SK-N-SH (cell line): ENCODE results near the gene MAPKAP1. TPM values are rescaled to one million over a fixed set of nuclear protein-coding genes. Genes with fewer than 3 reads are reported as not detected.

Experiments
- CTCF ChIA-PET: fragments of 300-600, 350-600 bp; formaldehyde crosslinking; extraction: SDS; loops from one replicate; lab custom pipeline; 2021; lab: Yijun Ruan, JAX
- POLR2A ChIA-PET: fragments of 350-600 bp; sonication (Branson Sonifier 250); formaldehyde crosslinking; extraction: SDS; loops from one replicate; lab custom pipeline; 2020; ENCODE audit warnings: antibody characterized with exemption, inconsistent platforms; lab: Yijun Ruan, JAX
- DNase-seq: peaks from one replicate; pipeline ENCODE4 v3.0.0; 2012
- H2AFZ ChIP-seq: fragments of 200-600 bp; sonication (generic); 2 replicates; pipeline ENCODE4 v1.8.1; 2016; ENCODE audit warnings: antibody characterized with exemption, mild to moderate bottlenecking, low read depth
- H3F3A ChIP-seq: fragments of 200-600 bp; sonication (generic); replicated peaks from 2 replicates; pipeline ENCODE3; 2016; ENCODE audit warnings: antibody characterized with exemption, mild to moderate bottlenecking; ENCODE audit not compliant: insufficient read depth
- H3K27ac ChIP-seq, 2 experiments: fragments of 200-500 bp in 1 of 2; fragments of 200-600 bp in 1 of 2; sonication (Bioruptor generic) in 1 of 2; sonication (generic), shearing (Covaris generic) in 1 of 2; 2 replicates each; pipeline versions ENCODE4 v1.5.1 to v1.6.1; 2014 to 2016; ENCODE audit warnings: low read depth in 2 of 2, inconsistent platforms in 1 of 2, low read length in 1 of 2, mild to moderate bottlenecking in 1 of 2, mixed read lengths in 1 of 2
- H3K27me3 ChIP-seq: fragments of 200-600 bp; sonication (generic), shearing (Covaris generic); 2 replicates; pipeline ENCODE4 v1.6.1; 2016; ENCODE audit warnings: mixed run types; ENCODE audit not compliant: insufficient read depth
- H3K36me3 ChIP-seq, 2 experiments: fragments of 200-500 bp in 1 of 2; fragments of 200-600 bp in 1 of 2; sonication (Bioruptor generic) in 1 of 2; sonication (generic) in 1 of 2; replicated peaks in 1 of 2; 2 replicates each; pipeline versions ENCODE3 to v1.5.1; 2014 to 2016; ENCODE audit warnings: low read length in 1 of 2, mild to moderate bottlenecking in 1 of 2; ENCODE audit not compliant: insufficient read depth in 2 of 2, control insufficient read depth in 1 of 2
- H3K4me1 ChIP-seq, 2 experiments: fragments of 200-500 bp in 1 of 2; fragments of 200-600 bp in 1 of 2; sonication (Bioruptor generic) in 1 of 2; sonication (generic), shearing (Covaris generic) in 1 of 2; 2 replicates each; pipeline versions ENCODE4 v1.5.1 to v1.6.1; 2014 to 2016; ENCODE audit warnings: low read depth in 1 of 2, low read length in 1 of 2, mixed run types in 1 of 2; ENCODE audit not compliant: insufficient read depth in 2 of 2, control insufficient read depth in 1 of 2
- H3K4me2 ChIP-seq: fragments of 200-600 bp; sonication (generic), shearing (Covaris generic); 2 replicates; pipeline ENCODE4 v1.6.1; 2017; ENCODE audit warnings: mixed run types
- H3K4me3 ChIP-seq, 2 experiments: fragments of 200-500 bp in 1 of 2; fragments of 200-600 bp in 1 of 2; sonication (Bioruptor generic) in 1 of 2; sonication (generic), shearing (Covaris generic) in 1 of 2; 2 replicates each; pipeline versions ENCODE4 v1.5.1 to v1.8.1; 2014 to 2016; ENCODE audit warnings: low read depth in 2 of 2, inconsistent platforms in 1 of 2, low read length in 1 of 2, mild to moderate bottlenecking in 1 of 2, mixed read lengths in 1 of 2, moderate library complexity in 1 of 2
- H3K79me2 ChIP-seq: fragments of 200-600 bp; sonication (generic); 2 replicates; pipeline ENCODE4 v1.8.1; 2017; ENCODE audit warnings: mild to moderate bottlenecking; ENCODE audit not compliant: insufficient read depth
- H3K9ac ChIP-seq: fragments of 200-600 bp; sonication (generic); 2 replicates; pipeline ENCODE4 v1.6.1; 2017; ENCODE audit warnings: mixed run types
- H3K9me2 ChIP-seq: fragments of 200-600 bp; sonication (generic); 2 replicates; pipeline ENCODE4 v1.6.1; 2017; ENCODE audit warnings: mixed run types
- H3K9me3 ChIP-seq: fragments of 200-600 bp; sonication (generic); 2 replicates; pipeline ENCODE4 v1.6.1; 2017; ENCODE audit warnings: mixed run types, mild to moderate bottlenecking, moderate library complexity
- H4K20me1 ChIP-seq: fragments of 200-600 bp; sonication (generic); 2 replicates; pipeline ENCODE4 v1.6.1; 2017; ENCODE audit warnings: mild to moderate bottlenecking, mixed run types; ENCODE audit not compliant: insufficient read depth
- CHD2 ChIP-seq: fragments of 150-350 bp; IDR thresholded peaks from 2 replicates; pipeline ENCODE4 v1.6.1; 2018; ENCODE audit warnings: low read length; ENCODE audit not compliant: partially characterized antibody
- EP300 ChIP-seq, 2 experiments: IDR thresholded peaks; 2 replicates each; pipeline versions ENCODE4 v1.4.0 to v1.6.1; 2012; ENCODE audit warnings: borderline replicate concordance in 1 of 2, low read depth in 1 of 2, low read length in 1 of 2
- EZH2phosphoT487 ChIP-seq: fragments of 200-600 bp; sonication (generic); IDR thresholded peaks from 2 replicates; pipeline ENCODE4 v1.6.1; 2017; ENCODE audit warnings: low read depth, mixed run types, mild to moderate bottlenecking, antibody characterized with exemption, moderate library complexity, borderline replicate concordance
- FOSL2 ChIP-seq: IDR thresholded peaks from 2 replicates; pipeline ENCODE4 v1.4.0; 2012; ENCODE audit warnings: low read depth, mild to moderate bottlenecking, moderate library complexity, borderline replicate concordance
- FOXJ3 ChIP-seq: sonication (generic); formaldehyde crosslinking; IDR thresholded peaks from 2 replicates; pipeline ENCODE4 v1.5.1; 2020; ENCODE audit warnings: mild to moderate bottlenecking, missing genetic modification reagents
- FOXM1 ChIP-seq: IDR thresholded peaks from 2 replicates; pipeline ENCODE4 v1.4.0; 2012; ENCODE audit warnings: low read depth, mild to moderate bottlenecking
- GABPA ChIP-seq: IDR thresholded peaks from 2 replicates; pipeline ENCODE4 v1.4.0; 2012; ENCODE audit warnings: low read depth, mild to moderate bottlenecking
- JUND ChIP-seq: IDR thresholded peaks from 2 replicates; pipeline ENCODE4 v1.4.0; 2012
- MAX ChIP-seq: IDR thresholded peaks from 2 replicates; pipeline ENCODE4 v1.4.0; 2012; ENCODE audit warnings: low read depth
- MEF2A ChIP-seq: IDR thresholded peaks from 2 replicates; pipeline ENCODE4 v1.4.0; 2012; ENCODE audit warnings: low read depth, borderline replicate concordance
- NFIC ChIP-seq: IDR thresholded peaks from 2 replicates; pipeline ENCODE4 v1.4.0; 2012; ENCODE audit warnings: borderline replicate concordance
- RAD21 ChIP-seq: IDR thresholded peaks from 2 replicates; pipeline ENCODE4 v1.6.1; 2012; ENCODE audit warnings: mild to moderate bottlenecking, low read length
- RCOR1 ChIP-seq: fragments of 150-350 bp; IDR thresholded peaks from 2 replicates; pipeline ENCODE4 v1.6.1; 2017; ENCODE audit warnings: antibody characterized with exemption, low read length
- RFX5 ChIP-seq: IDR thresholded peaks from 2 replicates; pipeline ENCODE4 v1.6.1; 2012; ENCODE audit warnings: mild to moderate bottlenecking, improper control_type of control experiment, low read length
- RXRA ChIP-seq: IDR thresholded peaks from 2 replicates; pipeline ENCODE4 v1.4.0; 2012; ENCODE audit warnings: low read depth, mild to moderate bottlenecking, borderline replicate concordance
- SIN3A ChIP-seq: IDR thresholded peaks from 2 replicates; pipeline ENCODE4 v1.6.1; 2012; ENCODE audit warnings: low read depth, mild to moderate bottlenecking, low read length, moderate library complexity, borderline replicate concordance
- SMC3 ChIP-seq: IDR thresholded peaks from 2 replicates; pipeline ENCODE4 v1.6.1; 2012; ENCODE audit warnings: low read depth, low read length, improper control_type of control experiment
- TAF1 ChIP-seq: IDR thresholded peaks from 2 replicates; pipeline ENCODE4 v1.6.1; 2012; ENCODE audit warnings: low read depth, mild to moderate bottlenecking, low read length, moderate library complexity, borderline replicate concordance
- YY1 ChIP-seq: IDR thresholded peaks from 2 replicates; pipeline ENCODE4 v1.4.0; 2012; ENCODE audit warnings: low read depth, mild to moderate bottlenecking
- WGBS: methylation state at CpG from one replicate; pipeline ENCODE4 v1.1.6; 2017; ENCODE audit warnings: low lambda C conversion rate; 5-methylcytosine and 5-hydroxymethylcytosine counted together
- polyA plus RNA-seq, 3 experiments: library from polyadenylated mRNA; depleted of rRNA; stranded (reverse); fragments of >200 nt; gene quantifications; 2 replicates each; pipeline ENCODE4 v1.2.3, GENCODE V29; 2012
- TF ChIP-seq, protein P1 (sequence below): IDR thresholded peaks from 2 replicates; pipeline ENCODE4 v1.4.0; 2012; ENCODE audit warnings: low read depth, borderline replicate concordance
- TF ChIP-seq, protein P2 (sequence below): fragments of 150-350 bp; IDR thresholded peaks from 2 replicates; pipeline ENCODE4 v1.6.1; 2016; ENCODE audit warnings: mild to moderate bottlenecking, low read depth, low read length
- TF ChIP-seq, protein P3 (sequence below): IDR thresholded peaks from 2 replicates; pipeline ENCODE4 v1.4.0; 2012; ENCODE audit warnings: low read depth, borderline replicate concordance

Gene MAPKAP1
- polyA plus RNA-seq, 1 of the 3 experiments (the other 2 are of a cell fraction) = 117 TPM

- Histone ChIP-seq H3K9me2 (no peaks in the 10 kb centered on the region), H3F3A (peaks cover 28% of the 10 kb centered on the region), H3K79me2 (peaks cover 72% of the 10 kb centered on the region), H3K4me1 (peaks cover 20 to 29% of the 10 kb centered on the region in 2 experiments), H2AFZ (no peak overlapping the region), H4K20me1 (0 out of 2 replicates have a peak, but pooled peaks cover 3% of the 10 kb centered on the region), H3K27me3 (no peaks in the 10 kb centered on the region)
- no peak for DNase-seq
- TF ChIP-seq RFX5 (no peak), EP300 (IDR thresholded peaks at IDR 0.05; ENCODE audit: borderline replicate concordance in 1 of 2, low read depth in 1 of 2, low read length in 1 of 2) (no peak), RXRA (no peak), FOXM1 (no peak), MAX (no peak)
- TF ChIP-seq, protein P1, sequence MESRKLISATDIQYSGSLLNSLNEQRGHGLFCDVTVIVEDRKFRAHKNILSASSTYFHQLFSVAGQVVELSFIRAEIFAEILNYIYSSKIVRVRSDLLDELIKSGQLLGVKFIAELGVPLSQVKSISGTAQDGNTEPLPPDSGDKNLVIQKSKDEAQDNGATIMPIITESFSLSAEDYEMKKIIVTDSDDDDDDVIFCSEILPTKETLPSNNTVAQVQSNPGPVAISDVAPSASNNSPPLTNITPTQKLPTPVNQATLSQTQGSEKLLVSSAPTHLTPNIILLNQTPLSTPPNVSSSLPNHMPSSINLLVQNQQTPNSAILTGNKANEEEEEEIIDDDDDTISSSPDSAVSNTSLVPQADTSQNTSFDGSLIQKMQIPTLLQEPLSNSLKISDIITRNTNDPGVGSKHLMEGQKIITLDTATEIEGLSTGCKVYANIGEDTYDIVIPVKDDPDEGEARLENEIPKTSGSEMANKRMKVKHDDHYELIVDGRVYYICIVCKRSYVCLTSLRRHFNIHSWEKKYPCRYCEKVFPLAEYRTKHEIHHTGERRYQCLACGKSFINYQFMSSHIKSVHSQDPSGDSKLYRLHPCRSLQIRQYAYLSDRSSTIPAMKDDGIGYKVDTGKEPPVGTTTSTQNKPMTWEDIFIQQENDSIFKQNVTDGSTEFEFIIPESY = no peak
- TF ChIP-seq, protein P2, sequence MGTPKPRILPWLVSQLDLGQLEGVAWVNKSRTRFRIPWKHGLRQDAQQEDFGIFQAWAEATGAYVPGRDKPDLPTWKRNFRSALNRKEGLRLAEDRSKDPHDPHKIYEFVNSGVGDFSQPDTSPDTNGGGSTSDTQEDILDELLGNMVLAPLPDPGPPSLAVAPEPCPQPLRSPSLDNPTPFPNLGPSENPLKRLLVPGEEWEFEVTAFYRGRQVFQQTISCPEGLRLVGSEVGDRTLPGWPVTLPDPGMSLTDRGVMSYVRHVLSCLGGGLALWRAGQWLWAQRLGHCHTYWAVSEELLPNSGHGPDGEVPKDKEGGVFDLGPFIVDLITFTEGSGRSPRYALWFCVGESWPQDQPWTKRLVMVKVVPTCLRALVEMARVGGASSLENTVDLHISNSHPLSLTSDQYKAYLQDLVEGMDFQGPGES = no peak
- TF ChIP-seq, all 33 proteins: peak for 0
- Histone ChIP-seq H3K27ac (peak overlapping the region; percentile 91 to 97), H3K9me3 (no peaks in the 10 kb centered on the region), H3K36me3 (peaks cover 47 to 54% of the 10 kb centered on the region in 2 experiments), H3K4me2 (peak overlapping the region; percentile 90), H3K4me3 (peak overlapping the region; percentile 84 to 96), H3K9ac (peak overlapping the region; percentile 96)
- 25% methylated on average over 4 of the region's 4 CpGs for WGBS
- CTCF ChIA-PET = interaction anchor here (0.9 to 1.9 kb wide), 6 partner anchors 10 to 198 kb away, joined by 3 to 5 read pairs (median 3); no protein-coding TSS in a partner anchor
- POLR2A ChIA-PET = interaction anchor here (0.6 kb wide), 1 partner anchor 32 kb away, joined by 4 read pairs; no protein-coding TSS in a partner anchor
These were observed 42.4 kb upstream of the MAPKAP1 start for GRCh38 chr9:125749287-125749935.

DNA sequence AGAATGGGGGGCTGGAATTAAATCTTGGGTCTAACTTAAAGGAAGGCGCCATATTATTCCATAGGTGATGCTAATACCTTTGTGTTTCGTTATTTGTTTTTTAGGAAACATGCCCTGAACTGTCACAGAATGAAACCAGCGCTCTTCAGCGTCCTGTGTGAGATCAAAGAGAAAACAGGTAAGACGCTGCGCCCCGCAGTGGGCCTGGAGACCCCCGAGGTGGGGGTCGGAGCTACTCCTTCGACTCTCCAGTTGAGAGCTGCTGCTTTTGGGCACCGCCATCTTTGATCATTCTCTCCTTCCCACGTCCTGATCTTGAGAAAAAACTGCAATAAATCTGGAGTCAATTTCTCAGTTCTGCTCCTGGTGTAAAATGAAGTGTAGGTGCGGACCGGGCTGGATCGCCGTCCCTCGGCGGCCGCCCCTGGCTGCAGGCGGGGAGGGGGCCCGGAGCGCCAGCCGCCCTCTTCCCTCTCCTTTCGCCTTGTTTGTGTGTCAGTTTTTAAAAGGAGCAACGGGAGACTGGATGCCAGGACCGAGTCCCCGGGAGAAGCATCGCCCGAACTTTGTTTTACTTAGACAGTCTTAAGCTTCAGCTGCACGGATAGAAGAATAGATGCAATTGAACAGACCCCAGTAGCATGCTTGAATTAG lies 41.6 kb upstream of the MAPKAP1 start:
- Histone ChIP-seq H3F3A (peaks cover 35% of the 10 kb centered on the region), H3K79me2 (peaks cover 63% of the 10 kb centered on the region), H3K4me3 (peak overlapping the region; percentile 84 to 96), H3K4me1 (peaks cover 20 to 23% of the 10 kb centered on the region in 2 experiments), H3K9ac (peak overlapping the region; percentile 96), H4K20me1 (0 out of 2 replicates have a peak, but pooled peaks cover 3% of the 10 kb centered on the region), H3K4me2 (peak overlapping the region; percentile 90), H3K27me3 (no peaks in the 10 kb centered on the region), H3K9me2 (no peaks in the 10 kb centered on the region), H3K36me3 (peaks cover 39 to 45% of the 10 kb centered on the region in 2 experiments), H2AFZ (0 out of 2 replicates have a peak overlapping the region, but pooled peaks have one; percentile 9), H3K27ac (peak overlapping the region; percentile 91 to 97), H3K9me3 (no peaks in the 10 kb centered on the region)
- WGBS = 10% methylated on average over 28 of the region's 30 CpGs
- CTCF ChIA-PET = interaction anchor here (0.9 to 1.9 kb wide), 4 partner anchors 11 to 198 kb away, joined by 3 to 5 read pairs (median 3); no protein-coding TSS in a partner anchor
- POLR2A ChIA-PET = interaction anchor here (0.6 to 1.2 kb wide), 3 partner anchors 33 to 242 kb away, joined by 3 to 4 read pairs (median 4); no protein-coding TSS in a partner anchor
- peak; percentile 29 for DNase-seq
- TF ChIP-seq FOSL2 = no peak
- TF ChIP-seq YY1 = peak; percentile 82; the same call in 1 of the 2 replicates
- no peak for TF ChIP-seq NFIC
- TF ChIP-seq RFX5 = no peak
- no peak for TF ChIP-seq SIN3A
- no peak for TF ChIP-seq CHD2
- TF ChIP-seq SMC3 = no peak
- TF ChIP-seq RCOR1 = no peak
- no peak for TF ChIP-seq FOXJ3 (CRISPR knock-in tag)
- no peak for TF ChIP-seq RAD21
- TF ChIP-seq GABPA = 0 out of 2 replicates have a peak, but pooled peaks have one; percentile 10
- TF ChIP-seq MEF2A = no peak
- TF ChIP-seq, protein P3, sequence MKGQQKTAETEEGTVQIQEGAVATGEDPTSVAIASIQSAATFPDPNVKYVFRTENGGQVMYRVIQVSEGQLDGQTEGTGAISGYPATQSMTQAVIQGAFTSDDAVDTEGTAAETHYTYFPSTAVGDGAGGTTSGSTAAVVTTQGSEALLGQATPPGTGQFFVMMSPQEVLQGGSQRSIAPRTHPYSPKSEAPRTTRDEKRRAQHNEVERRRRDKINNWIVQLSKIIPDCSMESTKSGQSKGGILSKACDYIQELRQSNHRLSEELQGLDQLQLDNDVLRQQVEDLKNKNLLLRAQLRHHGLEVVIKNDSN = no peak
- TF ChIP-seq FOXM1 = no peak
- TF ChIP-seq JUND = no peak
- TF ChIP-seq EZH2phosphoT487 = no peak
- no peak for TF ChIP-seq TAF1
